HG02938 (cell line): ENCODE results near the gene INTS11.

Source experiments
- ATAC-seq: cut with Tn5 transposase; IDR thresholded peaks from one replicate; pipeline ENCODE4 v1.9.1; 2021; ENCODE audit warnings: mild to moderate bottlenecking, moderate library complexity; ENCODE audit not compliant: unreplicated experiment

INTS11 gene

DNA sequence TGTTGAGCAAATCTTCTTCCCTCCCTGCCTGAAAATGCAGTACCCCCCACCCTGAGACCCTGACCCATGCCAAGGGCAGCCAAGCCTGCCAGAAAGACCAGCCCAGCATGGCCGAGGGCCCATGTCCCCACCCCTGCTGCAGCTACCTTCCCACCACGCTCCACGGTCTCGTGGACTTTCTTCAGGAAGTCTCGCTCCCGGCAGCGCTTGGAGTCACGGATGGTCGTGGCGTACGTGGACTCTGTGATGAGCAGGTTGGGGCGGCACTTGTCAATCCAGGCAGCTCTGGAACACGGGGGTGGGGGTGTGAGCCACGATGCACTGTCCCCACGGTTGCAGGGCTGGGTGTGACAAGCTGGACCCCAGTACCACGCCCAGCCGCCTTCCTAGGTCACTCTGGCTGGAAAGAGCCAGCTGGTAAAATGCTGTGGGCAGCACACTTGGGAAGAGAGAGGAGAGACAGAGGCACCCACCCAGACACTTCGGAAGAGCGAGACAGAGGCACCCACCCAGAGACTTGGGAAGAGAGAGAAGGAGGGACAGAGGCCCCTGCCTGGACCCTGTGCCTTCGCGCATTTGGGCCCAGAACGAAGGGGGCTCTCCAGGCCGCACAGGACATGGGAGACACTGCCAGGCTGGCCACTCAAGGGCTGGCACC is 9.7 kb downstream of the INTS11 start:
- ATAC-seq = no peak

DNA sequence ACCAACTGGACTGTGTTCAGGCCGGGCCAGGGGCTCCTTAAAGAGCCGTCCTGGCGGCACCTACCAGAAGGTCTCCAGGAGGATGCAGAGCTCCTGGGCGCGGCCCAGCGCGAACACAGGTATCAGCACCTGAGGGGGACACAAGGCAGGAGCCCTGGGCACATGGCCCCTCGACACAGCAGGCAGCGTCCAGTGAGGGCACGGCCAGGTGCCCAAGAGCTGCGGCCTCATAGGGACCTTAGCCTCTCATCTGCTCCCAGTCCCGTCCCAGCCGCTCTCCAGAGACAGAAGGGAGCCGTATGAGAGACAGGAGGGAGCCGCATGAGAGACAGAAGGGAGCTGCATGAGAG is 10.2 kb downstream of the INTS11 start:
- no peak for ATAC-seq

DNA sequence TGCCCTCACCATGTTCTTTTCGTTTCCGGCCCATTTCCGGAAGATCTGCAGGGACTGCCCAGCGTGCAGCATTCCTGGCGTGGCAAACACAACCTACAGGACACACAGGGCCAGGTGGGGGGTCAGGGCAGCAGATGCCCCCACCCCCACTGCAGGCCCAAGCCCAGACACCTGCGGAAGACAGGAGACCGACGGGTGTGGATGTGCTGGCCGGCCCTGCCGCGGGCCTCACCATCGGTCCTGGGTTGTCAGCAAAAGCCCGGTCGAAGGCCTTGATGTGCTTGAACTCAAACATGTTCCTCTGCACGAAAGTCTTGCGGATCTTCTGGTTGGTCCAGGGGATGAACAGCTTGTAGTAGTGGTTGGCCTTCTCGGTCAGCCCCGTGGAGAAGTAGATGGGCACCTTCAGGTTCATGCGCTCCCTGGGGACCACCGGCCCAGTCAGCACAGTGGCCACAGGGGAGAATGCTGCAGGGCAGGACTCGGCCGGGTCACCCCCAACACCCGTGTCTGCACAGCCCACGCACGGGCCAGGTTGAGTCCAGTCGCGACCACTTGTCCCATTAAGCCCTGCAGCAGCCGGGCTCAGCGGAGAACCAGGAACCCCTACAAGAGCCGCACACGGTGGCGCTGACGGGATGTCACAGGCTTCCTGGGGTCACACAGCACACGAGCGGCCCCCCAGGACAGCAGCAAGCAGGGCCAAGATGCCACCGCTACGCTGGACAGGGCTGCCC is 10.8 kb downstream of the INTS11 start:
- ATAC-seq = no peak

DNA sequence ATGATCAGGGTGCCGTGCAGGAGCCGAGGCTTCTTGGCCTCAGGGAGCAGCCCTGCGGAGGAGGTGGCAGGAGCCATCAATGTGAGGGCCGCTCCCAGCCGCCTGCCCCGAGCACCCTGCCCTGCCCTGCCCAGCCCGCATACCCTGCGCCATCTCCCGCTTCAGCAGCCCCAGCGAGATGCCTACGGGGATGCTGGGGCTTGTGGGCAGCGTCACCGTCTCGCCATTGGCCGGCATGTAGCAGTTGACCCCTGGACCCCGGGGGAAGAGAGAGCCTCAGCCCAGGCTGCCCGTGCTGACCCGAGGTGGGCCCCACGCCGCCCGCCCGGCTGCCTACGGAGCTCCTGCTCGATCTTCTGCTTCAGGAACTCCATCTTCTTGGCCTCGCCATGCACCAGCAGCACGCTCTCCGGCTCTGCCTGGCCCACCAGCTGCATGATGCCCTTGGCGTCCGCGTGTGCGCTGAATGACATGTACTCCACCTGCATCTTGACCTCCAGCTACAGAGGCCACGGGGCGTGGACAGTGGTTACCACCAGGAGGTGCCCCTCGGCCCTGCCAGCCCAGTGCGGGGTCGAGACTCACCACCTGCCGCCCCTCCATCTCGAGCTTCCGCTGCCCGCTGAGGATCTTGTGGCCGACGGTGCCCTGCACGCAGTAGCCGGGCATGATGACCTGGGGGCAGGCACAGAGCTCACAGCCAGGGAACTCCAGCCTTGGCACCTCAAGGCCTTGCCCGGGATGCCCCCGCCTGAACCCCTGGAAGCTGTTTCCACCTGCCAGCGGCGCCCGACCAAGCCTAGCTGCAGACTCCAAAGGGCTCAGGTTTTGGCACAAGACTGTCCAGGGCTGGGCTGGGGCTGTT is 11.8 kb downstream of the INTS11 start:
- ATAC-seq = no peak

DNA sequence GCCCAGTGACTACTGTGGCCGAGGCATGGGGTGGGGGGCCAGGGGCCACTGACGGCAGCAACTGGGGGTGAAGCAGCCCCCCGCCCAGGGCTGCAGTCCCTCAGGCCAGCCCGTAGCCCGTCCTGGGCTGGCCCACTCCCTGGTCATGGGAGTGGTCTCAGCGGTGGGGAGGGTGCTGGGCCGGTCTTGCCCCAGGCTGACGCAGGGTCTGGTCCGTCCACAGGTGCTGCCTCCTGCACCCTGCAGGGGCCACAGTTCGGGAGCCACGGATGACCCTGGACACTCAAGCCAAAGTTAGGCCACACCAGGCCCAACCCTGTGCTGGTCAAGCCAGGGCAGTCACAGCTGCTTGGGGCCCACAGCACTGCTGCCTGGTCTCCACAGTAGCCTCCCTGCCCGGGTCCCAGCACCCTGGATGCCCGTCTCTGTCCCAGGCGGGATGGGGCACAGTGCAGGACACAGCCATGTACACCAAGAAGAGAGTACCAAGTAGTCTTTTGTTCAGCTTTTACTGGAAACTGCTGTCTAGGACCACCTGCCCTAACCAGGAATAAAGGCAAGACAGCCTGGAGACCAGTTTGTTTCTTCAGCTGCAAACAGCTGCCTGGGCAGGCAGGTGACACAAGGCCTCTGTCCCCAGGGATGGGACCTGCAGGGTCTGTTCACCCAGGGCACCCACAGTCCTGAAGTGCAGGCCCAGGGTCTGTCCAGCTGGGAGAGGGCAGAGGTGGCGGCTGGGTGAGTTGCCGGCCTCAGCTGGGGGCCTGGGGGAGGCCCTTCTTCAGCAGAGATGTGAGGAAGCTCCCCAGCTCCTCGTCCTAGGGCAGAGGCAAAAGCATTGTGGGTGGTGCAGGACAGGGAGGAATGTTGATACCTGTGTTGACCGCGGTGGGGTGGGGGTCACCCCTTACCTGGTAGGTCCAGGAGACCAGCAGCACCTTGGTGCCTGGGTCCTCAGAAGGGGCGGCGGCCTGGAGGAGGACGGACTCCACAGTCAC is 13.1 kb downstream of the INTS11 start:
- ATAC-seq = no peak

DNA sequence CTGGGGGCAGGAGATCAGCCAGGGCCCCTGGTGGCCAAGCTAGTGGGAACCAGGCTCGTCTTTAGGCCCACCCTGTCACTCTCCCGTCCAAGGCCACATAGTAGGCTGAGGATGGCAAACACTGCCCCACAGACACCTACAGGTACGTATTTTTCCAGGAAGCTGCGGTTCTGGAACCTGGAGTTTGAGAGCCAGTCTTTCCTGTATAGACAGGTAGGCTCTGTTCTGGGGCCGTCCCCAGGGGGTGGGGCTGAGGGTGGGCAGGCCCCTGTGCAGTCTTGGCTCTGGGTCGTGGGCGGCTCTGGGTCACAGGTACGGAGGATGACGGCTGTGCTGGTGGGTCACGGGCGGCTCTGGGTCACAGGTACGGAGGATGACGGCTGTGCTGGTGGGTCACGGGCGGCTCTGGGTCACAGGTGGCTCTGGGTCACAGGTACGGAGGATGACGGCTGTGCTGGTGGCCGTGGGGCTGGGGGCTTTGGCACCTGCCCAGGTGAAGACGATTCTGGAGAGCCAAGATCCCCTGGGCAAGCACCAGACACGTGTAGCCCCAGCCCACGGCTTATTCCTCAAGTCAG is 13.9 kb downstream of the INTS11 start:
- ATAC-seq = no peak

DNA sequence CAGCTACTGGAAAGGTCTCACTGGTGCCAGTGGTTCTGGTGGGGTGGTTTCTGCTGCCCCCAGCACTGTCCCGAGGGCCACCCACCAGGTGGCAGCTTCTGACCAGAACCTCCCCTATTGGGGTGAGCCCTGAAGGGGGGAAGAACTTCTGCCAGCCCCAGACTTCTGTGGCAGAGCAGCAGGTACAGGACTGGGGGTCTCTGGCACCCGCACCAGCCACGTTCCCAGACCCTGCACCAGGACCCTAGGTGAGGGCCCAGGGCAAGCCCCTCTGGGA is 14.4 kb downstream of the INTS11 start:
- no peak for ATAC-seq

DNA sequence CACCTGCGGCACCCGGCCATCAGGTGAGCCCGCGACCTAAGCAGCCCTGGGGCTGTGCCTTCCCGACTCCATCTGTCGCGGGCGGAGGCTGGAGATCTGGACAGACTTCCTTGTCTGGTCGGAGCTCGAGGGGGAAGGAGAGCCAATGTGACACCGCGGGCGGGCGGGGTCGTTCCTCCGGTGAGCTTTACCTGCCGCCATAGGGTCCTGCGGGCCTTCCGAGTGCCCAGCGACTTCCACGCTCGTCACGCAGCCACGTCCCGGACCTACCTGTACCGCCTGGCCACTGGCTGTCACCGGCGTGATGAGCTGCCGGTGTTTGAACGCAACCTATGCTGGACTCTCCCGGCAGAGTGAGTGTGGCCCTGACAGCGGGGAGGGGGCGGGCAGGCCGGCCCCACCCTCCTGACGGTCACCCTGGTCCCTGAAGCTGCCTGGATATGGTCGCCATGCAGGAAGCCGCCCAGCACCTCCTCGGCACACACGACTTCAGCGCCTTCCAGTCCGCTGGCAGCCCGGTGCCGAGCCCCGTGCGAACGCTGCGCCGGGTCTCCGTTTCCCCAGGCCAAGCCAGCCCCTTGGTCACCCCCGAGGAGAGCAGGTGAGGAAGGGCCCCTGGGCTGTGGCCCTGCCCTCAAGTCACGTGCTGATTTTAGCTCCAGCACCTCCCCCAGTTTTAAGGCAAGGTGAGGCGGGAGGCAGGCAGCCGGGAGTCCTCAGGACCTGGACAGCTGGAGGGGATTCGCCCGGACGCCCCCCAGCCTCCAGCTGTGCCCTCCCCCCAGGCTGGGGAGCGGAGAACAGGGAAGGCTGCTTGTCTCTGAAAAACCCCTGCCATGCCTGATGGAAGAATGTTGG is 15.0 kb downstream of the INTS11 start:
- ATAC-seq = no peak

DNA sequence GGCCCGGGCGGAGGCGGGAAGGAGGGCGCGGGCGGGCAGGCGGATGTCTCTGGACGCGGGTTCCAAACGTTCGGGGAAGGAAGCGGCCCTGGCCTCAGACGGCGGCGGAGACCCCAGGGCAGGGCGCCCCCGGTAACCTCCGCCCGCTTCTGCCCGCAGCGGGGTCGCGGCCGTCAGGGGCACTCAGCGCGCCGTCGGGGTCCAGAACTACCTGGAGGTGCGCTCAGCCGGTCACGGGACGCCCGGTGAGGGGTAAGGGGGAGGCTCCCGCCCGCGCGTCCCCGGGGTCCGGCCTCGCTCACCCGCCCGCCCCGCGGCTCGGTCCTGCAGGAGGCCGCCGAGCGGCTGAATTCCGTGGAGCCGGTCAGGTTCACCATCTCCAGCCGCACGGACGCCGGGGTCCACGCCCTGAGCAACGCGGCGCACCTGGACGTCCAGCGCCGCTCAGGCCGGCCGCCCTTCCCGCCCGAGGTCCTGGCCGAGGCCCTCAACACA is 15.7 kb downstream of the INTS11 start:
- no peak for ATAC-seq

DNA sequence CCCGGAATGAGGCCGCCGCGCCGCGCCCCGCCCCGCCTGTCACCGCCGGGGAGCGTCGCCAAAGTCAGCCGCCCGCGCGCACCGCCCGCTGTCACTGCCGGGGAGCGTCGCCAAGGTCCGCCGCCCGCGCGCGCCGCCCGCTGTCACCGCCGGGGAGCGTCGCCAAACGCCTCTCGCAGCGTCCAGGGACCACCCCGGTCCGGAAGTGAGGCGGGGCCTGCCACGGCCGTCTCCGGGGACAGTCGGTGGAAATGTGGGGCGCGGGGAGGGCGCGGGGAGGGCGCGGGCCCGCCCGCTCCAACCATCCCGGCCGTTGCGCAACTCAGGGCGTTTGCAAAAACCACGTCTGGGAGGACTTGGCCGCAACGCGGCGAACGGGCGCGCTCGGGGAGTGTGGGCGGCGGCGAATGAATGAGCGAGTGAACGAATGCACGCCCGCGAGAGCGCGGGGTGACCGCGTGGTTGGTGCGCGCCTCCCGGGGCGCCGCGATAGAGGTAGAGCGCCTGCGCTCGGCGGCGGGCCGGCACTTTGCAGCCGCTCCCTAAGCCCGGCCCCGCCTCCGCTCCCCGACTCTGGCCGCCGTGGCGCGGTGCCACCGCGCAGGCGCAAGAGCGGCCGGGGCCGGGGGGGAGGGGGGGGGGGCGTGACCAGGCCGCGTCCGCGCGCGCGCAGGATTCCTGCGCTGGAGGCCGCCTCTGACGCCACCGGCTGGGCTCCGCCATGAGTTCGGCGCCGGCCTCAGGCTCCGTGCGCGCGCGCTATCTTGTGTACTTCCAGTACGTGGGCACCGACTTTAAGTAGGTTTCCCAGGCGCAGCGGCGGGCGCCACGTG is 16.3 kb downstream of the INTS11 start, which contains the start of the genes ACAP3 and PUSL1:
Gene ACAP3, minus strand, starts transcription at position 8 of the 833 bp plus-strand sequence. CDS start 115 bp downstream, outside the sequence.
Gene PUSL1, plus strand, starts transcription at position 675 of the 833 bp plus-strand sequence. Its CDS starts 47 bp downstream, at position 722.
- peak; percentile 46 for ATAC-seq

DNA sequence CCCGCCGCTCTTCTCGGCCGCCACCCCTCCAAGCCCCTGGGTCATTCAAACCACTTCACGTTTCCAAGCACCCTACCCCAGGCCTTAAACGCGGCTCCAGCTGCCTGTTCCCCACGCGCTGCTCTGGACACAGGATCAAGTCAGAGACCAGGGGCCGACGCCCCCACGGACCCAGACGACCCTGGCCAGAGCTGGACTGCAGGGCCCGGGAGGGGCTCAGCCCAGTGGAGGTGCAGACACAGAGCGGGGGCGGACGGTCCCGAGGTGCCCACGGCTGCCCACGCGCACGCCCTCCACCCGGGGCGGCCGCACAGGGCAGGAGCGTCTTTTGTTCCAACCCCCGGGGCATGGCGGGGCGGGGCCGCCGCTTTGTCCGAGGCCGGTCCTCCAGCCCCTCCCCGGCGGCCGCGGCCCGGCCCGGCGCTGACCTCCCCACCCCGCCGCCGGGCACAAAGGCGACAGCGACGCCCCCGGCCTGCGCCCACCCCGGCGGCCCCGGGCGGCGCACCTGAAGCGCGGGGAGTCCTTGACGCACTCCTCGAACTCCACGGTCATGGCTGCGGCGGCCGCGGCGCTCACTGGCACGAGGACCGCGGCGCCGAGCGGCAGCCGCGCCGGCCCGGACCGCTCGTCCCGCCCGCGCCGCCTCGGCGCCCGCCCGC is 17.1 kb downstream of the INTS11 start:
- ATAC-seq = no peak

DNA sequence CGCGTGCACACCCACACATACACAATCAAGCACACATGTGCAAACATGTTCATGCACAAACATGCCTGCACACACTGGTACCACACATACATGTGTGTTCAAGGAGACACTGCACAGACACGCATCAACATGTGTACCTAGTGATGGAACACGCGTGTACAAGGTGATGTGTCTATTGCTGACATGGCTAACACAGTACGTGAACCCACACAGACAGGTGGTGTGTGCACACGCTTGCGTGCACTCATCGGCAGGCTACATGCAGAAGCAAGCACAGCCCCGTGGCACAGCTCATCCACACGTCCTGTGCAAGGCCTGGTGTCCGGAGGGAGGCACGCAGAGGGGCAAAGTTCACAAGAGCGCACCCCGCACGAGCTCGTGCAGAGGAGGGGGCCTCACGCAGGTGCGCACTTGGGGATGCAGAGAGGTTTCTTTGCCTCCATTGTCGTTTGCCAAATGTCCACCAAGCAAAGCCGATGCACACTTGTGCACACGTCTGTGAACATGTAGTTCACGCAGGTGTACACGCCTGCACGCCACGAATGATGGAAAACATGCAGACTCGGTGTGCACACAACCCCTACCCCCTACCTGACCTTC is 17.7 kb downstream of the INTS11 start:
- no peak for ATAC-seq

DNA sequence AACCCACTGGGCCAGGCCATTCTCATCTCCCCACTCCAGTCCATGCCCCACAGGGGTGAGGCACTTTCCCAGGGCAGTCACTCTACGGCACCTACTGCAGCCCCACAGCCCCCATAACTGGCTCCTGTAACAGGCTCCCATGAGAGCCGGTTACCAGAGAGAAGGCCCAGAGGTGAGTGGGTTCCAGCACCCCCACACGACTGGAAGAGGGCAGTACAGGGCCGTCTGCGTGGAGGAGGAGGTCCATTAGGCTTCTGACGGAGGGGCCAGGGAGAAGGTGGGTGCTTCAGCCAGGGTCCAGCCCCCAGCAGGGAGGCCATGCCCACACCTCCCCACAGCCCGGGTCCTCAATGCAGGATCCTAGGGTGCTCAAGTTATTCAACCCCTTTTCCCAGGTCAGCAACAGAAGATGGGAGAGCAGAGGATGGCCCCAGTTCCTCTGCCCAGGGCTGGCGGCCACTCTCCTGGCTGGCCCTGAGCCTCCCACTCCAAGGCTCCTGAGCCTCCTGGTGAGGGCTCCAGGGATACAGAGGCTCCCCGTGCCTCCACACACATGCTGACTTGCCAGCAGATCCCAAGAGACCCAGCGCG is 18.3 kb downstream of the INTS11 start:
- ATAC-seq = no peak

DNA sequence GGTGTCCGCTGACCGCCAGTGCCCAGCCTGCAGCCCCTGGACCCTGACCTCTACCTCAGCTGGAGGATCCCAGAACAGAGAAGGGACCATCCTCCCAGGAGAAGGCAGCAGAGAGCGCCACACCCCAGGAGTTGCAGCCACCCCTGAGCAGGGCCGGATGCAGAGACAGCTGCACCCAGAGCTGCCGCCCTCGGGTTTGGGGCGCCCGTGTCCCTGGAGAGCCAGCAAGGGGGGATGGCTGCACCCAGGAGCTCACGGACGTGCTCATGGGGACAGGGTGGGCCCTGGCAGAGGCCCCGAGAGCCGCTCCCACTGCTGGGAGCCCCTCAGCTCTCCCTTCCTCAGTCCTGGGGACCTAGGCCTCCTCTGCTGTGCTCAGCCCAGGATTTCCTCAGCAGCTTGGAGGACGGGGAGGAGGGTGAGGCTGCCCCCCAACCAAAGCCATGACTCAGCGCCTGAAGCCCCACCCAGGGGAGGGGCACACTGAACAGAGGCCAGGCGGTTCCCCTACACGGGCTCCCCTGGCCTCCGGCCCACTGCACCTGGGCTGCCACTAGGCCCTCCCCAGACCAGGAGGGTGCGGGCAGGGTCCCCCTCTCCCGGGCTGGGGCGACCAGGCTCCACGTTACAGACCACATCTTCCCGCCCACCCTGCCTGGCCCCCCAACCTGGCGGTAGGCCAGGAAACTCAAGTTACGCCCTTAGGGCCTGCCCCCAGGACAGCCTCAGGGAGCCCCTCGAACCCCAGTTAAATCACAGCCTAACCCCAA is 19.0 kb downstream of the INTS11 start:
- ATAC-seq = no peak

DNA sequence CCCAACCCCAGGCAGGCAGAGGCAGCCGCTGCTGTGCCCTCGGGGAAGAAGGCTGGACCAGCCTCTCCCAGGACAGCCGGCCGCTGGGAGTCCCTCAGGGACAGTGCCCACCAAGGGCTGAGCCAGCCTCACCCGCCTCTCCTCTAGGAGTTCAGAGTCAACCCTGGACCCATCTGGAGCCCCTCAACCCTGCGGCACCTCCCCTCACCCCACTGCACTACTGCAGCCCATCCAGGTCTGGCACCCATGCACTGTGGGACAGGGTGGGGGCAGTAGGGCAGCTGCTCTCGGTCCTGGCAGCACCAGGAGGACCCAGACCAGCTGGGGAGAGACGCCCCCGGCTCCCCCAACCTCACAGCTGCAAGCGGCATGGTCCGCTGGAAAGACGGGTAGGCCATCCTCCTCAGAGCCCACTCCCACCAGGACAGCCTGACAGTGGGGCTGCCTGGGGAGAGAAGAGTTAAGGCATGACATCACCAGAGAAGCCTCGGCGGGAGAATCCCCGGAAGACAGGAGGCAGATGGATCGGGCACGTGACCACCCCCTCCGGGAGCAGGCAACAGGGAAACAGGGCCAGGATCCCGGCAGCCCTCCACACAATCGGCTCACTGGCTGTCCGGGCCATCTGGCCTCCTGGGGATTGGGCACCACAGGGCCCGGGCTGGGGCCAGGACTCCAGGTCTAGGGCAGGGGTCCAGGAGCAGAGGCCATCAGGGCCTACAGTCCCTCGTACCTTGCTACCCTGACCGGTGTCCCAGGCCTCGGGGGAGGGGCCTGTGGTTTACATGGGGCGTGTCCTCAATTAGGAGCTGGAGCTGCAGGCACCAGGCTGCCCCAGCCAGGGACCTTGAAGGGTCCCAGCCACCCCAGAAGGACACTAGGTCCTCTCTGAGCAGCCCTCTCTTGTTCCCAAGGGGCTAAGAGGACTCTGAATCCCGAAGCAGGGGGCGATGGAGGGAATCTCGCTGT is 19.8 kb downstream of the INTS11 start:
- no peak for ATAC-seq
